Measurements from ENCODE around the gene PRKCH. TPM values are rescaled to one million over a fixed set of nuclear protein-coding genes. Genes with fewer than 3 reads are reported as not detected.

PRKCH gene
- polyA plus RNA-seq, 3 donors = 3.6 to 6.2 (median 5.4) TPM

DNA sequence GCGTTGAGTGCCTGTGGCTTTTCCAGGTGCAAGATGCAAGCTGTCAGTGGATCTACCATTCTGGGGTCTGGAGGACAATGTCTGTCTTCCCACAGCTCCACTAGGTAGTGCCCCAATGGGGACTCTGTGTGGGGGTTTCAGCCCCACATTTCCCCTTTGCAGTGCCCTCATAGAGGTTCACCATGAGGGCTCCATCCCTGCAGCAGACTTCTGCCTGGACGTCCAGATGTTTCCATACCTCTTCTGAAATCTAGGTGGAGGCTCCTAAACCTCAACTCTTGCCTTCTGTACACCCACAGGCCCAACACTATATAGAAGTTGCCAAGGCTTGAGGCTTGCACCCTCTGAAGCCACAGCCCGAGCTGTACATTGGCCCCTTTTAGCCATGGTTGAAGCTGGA lies 52.9 kb downstream of the PRKCH start:
- peaks cover under 1 to 8% of the 10 kb centered on the region in 2 donors for H3K4me1 ChIP-seq (ENCODE audit: control insufficient read depth in 1 of 2, insufficient read depth in 2 of 2, low read length in 2 of 2)
- Mint-ChIP-seq H3K36me3 (peaks cover 29 to 34% of the 10 kb centered on the region in 2 donors), H3K27ac (peak overlapping the region in 1 of 7 donors; percentile 25), H3K4me1 (peaks cover 23% of the 10 kb centered on the region), H3K9me3 (peaks cover 22 to 41% (median 30%) of the 10 kb centered on the region in 7 donors), H3K4me3 (no peak overlapping the region), H3K27me3 (ENCODE audit: low read depth in 3 of 3) (peaks cover 0 to 7% (median 3%) of the 10 kb centered on the region in 3 donors)
- TF ChIP-seq, protein P1, sequence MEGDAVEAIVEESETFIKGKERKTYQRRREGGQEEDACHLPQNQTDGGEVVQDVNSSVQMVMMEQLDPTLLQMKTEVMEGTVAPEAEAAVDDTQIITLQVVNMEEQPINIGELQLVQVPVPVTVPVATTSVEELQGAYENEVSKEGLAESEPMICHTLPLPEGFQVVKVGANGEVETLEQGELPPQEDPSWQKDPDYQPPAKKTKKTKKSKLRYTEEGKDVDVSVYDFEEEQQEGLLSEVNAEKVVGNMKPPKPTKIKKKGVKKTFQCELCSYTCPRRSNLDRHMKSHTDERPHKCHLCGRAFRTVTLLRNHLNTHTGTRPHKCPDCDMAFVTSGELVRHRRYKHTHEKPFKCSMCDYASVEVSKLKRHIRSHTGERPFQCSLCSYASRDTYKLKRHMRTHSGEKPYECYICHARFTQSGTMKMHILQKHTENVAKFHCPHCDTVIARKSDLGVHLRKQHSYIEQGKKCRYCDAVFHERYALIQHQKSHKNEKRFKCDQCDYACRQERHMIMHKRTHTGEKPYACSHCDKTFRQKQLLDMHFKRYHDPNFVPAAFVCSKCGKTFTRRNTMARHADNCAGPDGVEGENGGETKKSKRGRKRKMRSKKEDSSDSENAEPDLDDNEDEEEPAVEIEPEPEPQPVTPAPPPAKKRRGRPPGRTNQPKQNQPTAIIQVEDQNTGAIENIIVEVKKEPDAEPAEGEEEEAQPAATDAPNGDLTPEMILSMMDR (IDR thresholded peaks at IDR 0.05) = no peak
- no peak overlapping the region for H3K9ac ChIP-seq (ENCODE audit: insufficient read depth, low read length, poor library complexity, severe bottlenecking)
- no peak overlapping the region for H3K4me3 ChIP-seq (replicated peaks in 1 of 3; ENCODE audit: low read depth in 2 of 3, low read length in 3 of 3)
- H3K4me2 ChIP-seq (replicated peaks; ENCODE audit: extremely low read depth, low read length, poor library complexity, severe bottlenecking) = no peak overlapping the region
- intact Hi-C loops (cut with micrococcal nuclease) = no loop called here
- 100% methylated on average over 1 of the region's 3 CpGs for WGBS (ENCODE audit: insufficient coverage)
- peaks cover 0 to 9% of the 10 kb centered on the region in 2 donors for H3K36me3 ChIP-seq (replicated peaks in 1 of 2; ENCODE audit: control insufficient read depth in 1 of 2, insufficient read depth in 2 of 2, low read length in 2 of 2)
- no peak overlapping the region for H3K27ac ChIP-seq (ENCODE audit: low read depth in 1 of 2, low read length in 2 of 2)
- peaks cover 18 to 25% of the 10 kb centered on the region in 2 donors for H3K9me3 ChIP-seq (replicated peaks in 1 of 2; ENCODE audit: control insufficient read depth in 1 of 2, insufficient read depth in 1 of 2, low read length in 2 of 2)
- peaks cover under 1% of the 10 kb centered on the region for H4K20me1 ChIP-seq (ENCODE audit: insufficient read depth, low read length)
- H3K27me3 ChIP-seq (ENCODE audit: control insufficient read depth in 2 of 2, insufficient read depth in 2 of 2, low read length in 2 of 2) = no peaks in the 10 kb centered on the region
- no peak for DNase-seq
- H3K79me2 ChIP-seq (ENCODE audit: insufficient read depth, low read length) = peaks cover 3% of the 10 kb centered on the region
- no peak overlapping the region for H2AFZ ChIP-seq (ENCODE audit: insufficient read depth, low read depth, low read length, poor library complexity, severe bottlenecking)

DNA sequence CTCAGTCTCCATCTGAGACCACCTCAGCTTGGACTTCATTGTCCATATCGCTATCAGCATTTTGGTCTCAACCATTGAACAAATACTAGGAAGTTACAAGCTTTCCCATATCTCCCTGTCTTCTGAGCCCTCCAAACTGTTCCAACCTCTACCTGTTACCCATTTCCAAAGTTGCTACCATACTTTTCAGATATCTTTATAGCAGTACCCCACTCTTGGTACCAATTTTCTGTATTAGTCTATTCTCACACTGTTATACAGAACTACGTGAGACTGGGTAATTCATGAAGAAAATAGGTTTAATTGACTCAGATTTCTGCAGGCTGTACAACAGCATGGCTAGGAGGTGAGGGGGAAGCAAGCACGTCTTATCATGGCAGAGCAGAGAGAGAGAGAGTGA lies 53.8 kb downstream of the PRKCH start:
- peaks cover 22 to 41% (median 30%) of the 10 kb centered on the region in 7 donors for H3K9me3 Mint-ChIP-seq
- intact Hi-C loops (cut with micrococcal nuclease) = no loop called here
- H3K36me3 ChIP-seq (replicated peaks in 1 of 2; ENCODE audit: control insufficient read depth in 1 of 2, insufficient read depth in 2 of 2, low read length in 2 of 2) = peaks cover 0 to 9% of the 10 kb centered on the region in 2 donors
- peaks cover 32 to 34% of the 10 kb centered on the region in 2 donors for H3K36me3 Mint-ChIP-seq
- H3K27me3 ChIP-seq (ENCODE audit: control insufficient read depth in 2 of 2, insufficient read depth in 2 of 2, low read length in 2 of 2) = no peaks in the 10 kb centered on the region
- H3K27me3 Mint-ChIP-seq (ENCODE audit: low read depth in 3 of 3) = peaks cover 0 to 7% (median 3%) of the 10 kb centered on the region in 3 donors
- H3K27ac Mint-ChIP-seq = no peak overlapping the region
- H3K27ac ChIP-seq (ENCODE audit: low read depth in 1 of 2, low read length in 2 of 2) = no peak overlapping the region
- H3K4me2 ChIP-seq (replicated peaks; ENCODE audit: extremely low read depth, low read length, poor library complexity, severe bottlenecking) = no peak overlapping the region
- peaks cover 18 to 25% of the 10 kb centered on the region in 2 donors for H3K9me3 ChIP-seq (replicated peaks in 1 of 2; ENCODE audit: control insufficient read depth in 1 of 2, insufficient read depth in 1 of 2, low read length in 2 of 2)
- TF ChIP-seq, protein P1 (IDR thresholded peaks at IDR 0.05) = no peak
- H3K4me1 ChIP-seq (ENCODE audit: control insufficient read depth in 1 of 2, insufficient read depth in 2 of 2, low read length in 2 of 2) = no peaks in the 10 kb centered on the region
- peak overlapping the region in 1 of 2 donors; percentile 43 for H3K4me3 Mint-ChIP-seq
- H2AFZ ChIP-seq (ENCODE audit: insufficient read depth, low read depth, low read length, poor library complexity, severe bottlenecking) = no peak overlapping the region
- no peak overlapping the region for H3K4me3 ChIP-seq (replicated peaks in 1 of 3; ENCODE audit: low read depth in 2 of 3, low read length in 3 of 3)
- H3K79me2 ChIP-seq (ENCODE audit: insufficient read depth, low read length) = peaks cover 7% of the 10 kb centered on the region
- H3K9ac ChIP-seq (ENCODE audit: insufficient read depth, low read length, poor library complexity, severe bottlenecking) = no peak overlapping the region
- WGBS (ENCODE audit: insufficient coverage) = 100% methylated on average over 1 of the region's 3 CpGs
- peaks cover 16% of the 10 kb centered on the region for H3K4me1 Mint-ChIP-seq
- H4K20me1 ChIP-seq (ENCODE audit: insufficient read depth, low read length) = peaks cover 4% of the 10 kb centered on the region
- DNase-seq = no peak

Data from CD14-positive monocyte (primary cell).